IMR-90 (cell line): Measurements from ENCODE around the gene OCLN. TPM values are rescaled to one million over a fixed set of nuclear protein-coding genes. Genes with fewer than 3 reads are reported as not detected.

Experiments used
- ATAC-seq: fragments of 200-7000 bp; cut with Tn5 transposase; 2 replicates; pipeline ENCODE4 v1.9.1; 2020; ENCODE audit warnings: low read depth, mild to moderate bottlenecking, moderate library complexity
- BruUV-seq: library from RNA; stranded (reverse); fragments of 400-500 nt; replicated peaks from 2 replicates; lab custom pipeline; 2021; lab: Mats Ljungman, UMichigan
- CTCF ChIA-PET: fragments of 300-600 bp; formaldehyde crosslinking; extraction: SDS; loops from one replicate; lab custom pipeline; 2021; ENCODE audit warnings: antibody characterized with exemption; lab: Yijun Ruan, JAX
- POLR2A ChIA-PET: fragments of 300-600 bp; sonication (Branson Sonifier 250); formaldehyde crosslinking; loops from one replicate; lab custom pipeline; 2022; ENCODE audit warnings: antibody characterized with exemption; ENCODE audit not compliant: unreplicated experiment; lab: Charles Lee
- DNase-seq: peaks from one replicate; pipeline ENCODE4 v3.0.0; 2013
- H2AFZ ChIP-seq: replicated peaks from 2 replicates; pipeline ENCODE3; 2013; ENCODE audit warnings: low read length, mild to moderate bottlenecking; ENCODE audit not compliant: poor library complexity
- H2AK5ac ChIP-seq: 2 replicates; pipeline ENCODE4 v1.6.1; 2013; ENCODE audit warnings: low read depth, low read length, inconsistent platforms
- H2AK9ac ChIP-seq: replicated peaks from 2 replicates; pipeline ENCODE3; 2013; ENCODE audit warnings: mild to moderate bottlenecking, low read depth, low read length, moderate library complexity; ENCODE audit not compliant: poor library complexity
- H2BK120ac ChIP-seq: 2 replicates; pipeline ENCODE4 v1.6.1; 2013; ENCODE audit warnings: low read depth, low read length, inconsistent platforms
- H2BK15ac ChIP-seq: 3 replicates; pipeline ENCODE4 v1.6.1; 2013; ENCODE audit warnings: low read depth, low read length, inconsistent platforms
- H2BK20ac ChIP-seq: 2 replicates; pipeline ENCODE4 v1.6.1; 2013; ENCODE audit warnings: low read depth, mild to moderate bottlenecking, inconsistent platforms, low read length, moderate library complexity
- H2BK5ac ChIP-seq: 2 replicates; pipeline ENCODE4 v1.6.1; 2013; ENCODE audit warnings: mild to moderate bottlenecking, low read depth, low read length, inconsistent platforms; ENCODE audit not compliant: poor library complexity, severe bottlenecking
- H3K14ac ChIP-seq: replicated peaks from 2 replicates; pipeline ENCODE4 v1.6.1; 2013; ENCODE audit warnings: low read depth, low read length, inconsistent platforms
- H3K18ac ChIP-seq: 2 replicates; pipeline ENCODE4 v1.6.1; 2013; ENCODE audit warnings: low read depth, low read length, control low read depth
- H3K23ac ChIP-seq: 2 replicates; pipeline ENCODE4 v1.6.1; 2013; ENCODE audit warnings: low read depth, low read length, inconsistent platforms
- H3K27ac ChIP-seq: 2 replicates; pipeline ENCODE4 v1.5.1; 2013; ENCODE audit warnings: mild to moderate bottlenecking, control low read depth, low read length; ENCODE audit not compliant: insufficient read depth
- H3K27me3 ChIP-seq: 2 replicates; pipeline ENCODE4 v1.6.1; 2013; ENCODE audit warnings: low read length; ENCODE audit not compliant: control insufficient read depth, insufficient read depth
- H3K36me3 ChIP-seq: 2 replicates; pipeline ENCODE4 v1.6.1; 2013; ENCODE audit warnings: low read length, mixed read lengths; ENCODE audit not compliant: control insufficient read depth, insufficient read depth
- H3K4ac ChIP-seq: 2 replicates; pipeline ENCODE4 v1.6.1; 2013; ENCODE audit warnings: low read depth, low read length, inconsistent platforms
- H3K4me1 ChIP-seq: 2 replicates; pipeline ENCODE4 v1.6.1; 2013; ENCODE audit warnings: low read length, mixed read lengths; ENCODE audit not compliant: control insufficient read depth, insufficient read depth
- H3K4me2 ChIP-seq: 2 replicates; pipeline ENCODE4 v1.6.1; 2013; ENCODE audit warnings: low read depth, mild to moderate bottlenecking, control low read depth, low read length, moderate library complexity
- H3K4me3 ChIP-seq: 2 replicates; pipeline ENCODE4 v1.5.1; 2013; ENCODE audit warnings: low read depth, mild to moderate bottlenecking, control low read depth, low read length, moderate library complexity; ENCODE audit not compliant: insufficient read depth
- H3K56ac ChIP-seq: 2 replicates; pipeline ENCODE4 v1.6.1; 2013; ENCODE audit warnings: low read length, inconsistent platforms; ENCODE audit not compliant: insufficient read depth; ENCODE audit errors: extremely low read depth
- H3K79me1 ChIP-seq, 2 experiments: 2 replicates each; pipeline ENCODE4 v1.6.1; 2013; ENCODE audit warnings: low read length in 2 of 2, inconsistent platforms in 1 of 2, low read depth in 1 of 2
- H3K9ac ChIP-seq: 2 replicates; pipeline ENCODE4 v1.6.1; 2013; ENCODE audit warnings: low read depth, low read length, control low read depth
- H3K9me1 ChIP-seq: 2 replicates; pipeline ENCODE4 v1.6.1; 2013; ENCODE audit warnings: low read length, inconsistent platforms; ENCODE audit not compliant: insufficient read depth
- H3K9me3 ChIP-seq: 2 replicates; pipeline ENCODE4 v1.6.1; 2013; ENCODE audit warnings: low read length; ENCODE audit not compliant: control insufficient read depth, insufficient read depth
- H4K20me1 ChIP-seq: 2 replicates; pipeline ENCODE4 v1.6.1; 2013; ENCODE audit warnings: low read length, inconsistent platforms; ENCODE audit not compliant: insufficient read depth
- H4K5ac ChIP-seq: 2 replicates; pipeline ENCODE4 v1.6.1; 2013; ENCODE audit warnings: mild to moderate bottlenecking, low read depth, low read length, control low read depth
- H4K8ac ChIP-seq, 2 experiments: 2 replicates each; pipeline ENCODE4 v1.6.1; 2013; ENCODE audit warnings: low read depth in 2 of 2, low read length in 2 of 2, control low read depth in 1 of 2, inconsistent platforms in 1 of 2
- H4K91ac ChIP-seq: 2 replicates; pipeline ENCODE4 v1.6.1; 2013; ENCODE audit warnings: low read depth, low read length, inconsistent platforms; ENCODE audit not compliant: insufficient read depth
- BHLHE40 ChIP-seq: fragments of 150-350 bp; IDR thresholded peaks from 2 replicates; pipeline ENCODE4 v1.6.1; 2016; ENCODE audit warnings: mild to moderate bottlenecking, low read depth, low read length
- CHD1 ChIP-seq: IDR thresholded peaks from 2 replicates; pipeline ENCODE4 v1.6.1; 2012; ENCODE audit warnings: low read depth, low read length, improper control_type of control experiment
- MAFK ChIP-seq: IDR thresholded peaks from 2 replicates; pipeline ENCODE4 v1.6.1; 2012; ENCODE audit warnings: low read depth, low read length, improper control_type of control experiment
- RCOR1 ChIP-seq: IDR thresholded peaks from 2 replicates; pipeline ENCODE4 v1.6.1; 2012; ENCODE audit warnings: mild to moderate bottlenecking, low read length, improper control_type of control experiment; ENCODE audit not compliant: insufficient replicate concordance
- RFX5 ChIP-seq: IDR thresholded peaks from 2 replicates; pipeline ENCODE4 v1.8.0; 2012; ENCODE audit warnings: low read depth, mild to moderate bottlenecking, low read length, moderate library complexity
- SMC3 ChIP-seq: fragments of 150-350 bp; IDR thresholded peaks from 2 replicates; pipeline ENCODE4 v1.6.1; 2016; ENCODE audit warnings: low read depth, mild to moderate bottlenecking, antibody characterized with exemption, low read length, moderate library complexity
- WGBS, 2 experiments: methylation state at CpG; one replicate each; pipeline versions ENCODE4 v1.1.5 to v1.1.7; 2013; ENCODE audit warnings: missing lambda C conversion rate in 2 of 2; ENCODE audit not compliant: insufficient read length in 1 of 2; ENCODE audit errors: extremely low coverage in 2 of 2; 5-methylcytosine and 5-hydroxymethylcytosine counted together
- dilution Hi-C: fragments of 300-500 bp; cut with HindIII; formaldehyde crosslinking; loops from one replicate; pipeline ENCODE4 v1.14.3; 2018; ENCODE audit warnings: low sequenced_read_pairs; ENCODE audit not compliant: unreplicated experiment
- in situ Hi-C: fragments of 300-500 bp; cut with MboI; formaldehyde crosslinking; loops from 3 replicates; pipeline ENCODE4 v1.14.3; 2019; ENCODE audit warnings: low sequenced_read_pairs, inconsistent platforms, mixed read lengths
- intact Hi-C: fragments of 100-400 bp; cut with micrococcal nuclease; formaldehyde crosslinking; loops from 2 replicates; pipeline ENCODE4 v1.10.0; 2022
- polyA plus RNA-seq, 3 experiments: library from polyadenylated mRNA; depleted of rRNA; stranded (reverse); fragments of >200 nt; gene quantifications; 2 replicates each; pipeline ENCODE4 v1.2.3, GENCODE V29; 2012; ENCODE audit warnings: low replicate concordance in 1 of 3
- total RNA-seq: library from RNA; depleted of rRNA; stranded (reverse); fragments of >200 nt; gene quantifications from 2 replicates; pipeline ENCODE4 v1.2.3, GENCODE V29; 2012

OCLN gene
- total and polyA plus RNA-seq, 2 of the 4 experiments (the other 2 are of a cell fraction) = 0.72 to 0.99 TPM

DNA sequence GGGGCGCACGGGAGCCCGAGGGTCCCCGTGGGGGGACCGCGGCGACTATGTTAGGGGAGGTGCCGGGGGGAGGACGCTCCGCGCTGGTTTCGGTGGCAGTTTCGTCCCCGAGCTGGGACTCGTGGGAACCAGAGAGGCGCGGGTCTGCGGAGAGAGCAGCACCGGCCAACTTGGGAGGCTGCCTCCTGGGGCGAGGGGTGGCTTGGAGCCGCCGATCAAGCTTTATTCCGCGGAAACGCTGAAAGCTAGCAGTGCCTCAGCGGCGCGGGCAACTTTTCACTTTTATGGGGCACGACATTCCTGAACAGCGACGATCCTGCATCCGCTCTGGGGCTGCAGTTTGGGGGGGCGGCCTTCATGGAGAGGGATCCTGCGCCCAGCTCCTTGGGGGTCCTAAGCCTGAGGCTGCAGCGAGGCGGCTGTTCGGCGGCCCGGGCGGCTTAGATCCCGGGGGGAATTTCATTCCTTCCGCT, 369 bp downstream of the OCLN start:
- H3K18ac ChIP-seq = no peak overlapping the region
- peak overlapping the region; percentile 55 for H3K4me3 ChIP-seq
- ChIA-PET CTCF (no interaction called here), POLR2A (no interaction called here)
- no peak overlapping the region for H4K5ac ChIP-seq
- H3K4ac ChIP-seq = no peak overlapping the region
- DNase-seq (no peak), ATAC-seq (peak; percentile 61)
- H2AK9ac ChIP-seq = peak overlapping the region; percentile 66
- no peak overlapping the region for H3K27ac ChIP-seq
- 2% methylated on average over 28 of the region's 42 CpGs; no CpG with 5 or more reads in 1 of the 2 experiments for WGBS, 2 experiments
- no peak overlapping the region for H3K23ac ChIP-seq
- intact Hi-C loops = loop anchor here (10.0 kb wide), 1 partner anchor 48 kb away; no protein-coding TSS in a partner anchor
- H3K79me1 ChIP-seq = no peaks in the 10 kb centered on the region
- H3K9ac ChIP-seq = no peak overlapping the region
- peak overlapping the region; percentile 94 for H2AFZ ChIP-seq
- no TSS peak for BruUV-seq
- no peak overlapping the region for H2BK5ac ChIP-seq
- peaks cover 47% of the 10 kb centered on the region for H3K27me3 ChIP-seq
- H4K91ac ChIP-seq = no peak overlapping the region
- H2BK20ac ChIP-seq = no peak overlapping the region
- no peak overlapping the region for H2BK15ac ChIP-seq
- no peak overlapping the region for H4K8ac ChIP-seq
- no peaks in the 10 kb centered on the region for H4K20me1 ChIP-seq
- H3K4me1 ChIP-seq = peaks cover 6% of the 10 kb centered on the region
- no peak overlapping the region for H3K14ac ChIP-seq
- H3K9me1 ChIP-seq = no peaks in the 10 kb centered on the region
- dilution Hi-C loops = no loop called here
- in situ Hi-C loops = no loop called here
- H3K56ac ChIP-seq = no peak overlapping the region
- no peaks in the 10 kb centered on the region for H3K36me3 ChIP-seq
- no peak overlapping the region for H2BK120ac ChIP-seq
- no peak overlapping the region for H2AK5ac ChIP-seq
- H3K9me3 ChIP-seq = no peaks in the 10 kb centered on the region
- TF ChIP-seq MAFK (no peak), SMC3 (no peak), BHLHE40 (no peak), CHD1 (no peak), RCOR1 (no peak), RFX5 (no peak)
- H3K4me2 ChIP-seq = peak overlapping the region; percentile 96
